Neural progenitor cell (in vitro differentiated cells): ENCODE results near the gene FBXL22. TPM values are rescaled to one million over a fixed set of nuclear protein-coding genes. Genes with fewer than 3 reads are reported as not detected.

Source experiments
- DNase-seq: peaks from one replicate; pipeline ENCODE4 v3.0.0-alpha.2; 2016; ENCODE audit warnings: low spot score
- H2AFZ ChIP-seq: fragments of 200-600 bp; sonication (generic); replicated peaks from 2 replicates; pipeline ENCODE4 v1.6.1; 2016; ENCODE audit warnings: antibody characterized with exemption
- H3F3A ChIP-seq: fragments of 200-600 bp; sonication (generic); 2 replicates; pipeline ENCODE4 v1.6.1; 2016; ENCODE audit warnings: antibody characterized with exemption, low read depth
- H3K27ac ChIP-seq: fragments of 200-600 bp; sonication (generic); 2 replicates; pipeline ENCODE4 v1.5.1; 2016; ENCODE audit warnings: mild to moderate bottlenecking
- H3K27me3 ChIP-seq: fragments of 200-600 bp; sonication (generic); 2 replicates; pipeline ENCODE4 v1.6.1; 2016; ENCODE audit warnings: mild to moderate bottlenecking, moderate library complexity
- H3K36me3 ChIP-seq: fragments of 200-600 bp; sonication (generic); 2 replicates; pipeline ENCODE4 v1.5.1; 2016
- H3K4me1 ChIP-seq: fragments of 200-600 bp; sonication (generic); 2 replicates; pipeline ENCODE4 v1.6.1; 2016; ENCODE audit warnings: mixed run types
- H3K4me2 ChIP-seq: fragments of 200-600 bp; sonication (generic); 2 replicates; pipeline ENCODE4 v1.6.1; 2016
- H3K4me3 ChIP-seq: fragments of 200-600 bp; sonication (generic); 2 replicates; pipeline ENCODE4 v1.5.1; 2016
- H3K79me2 ChIP-seq: fragments of 200-600 bp; sonication (generic); 2 replicates; pipeline ENCODE4 v1.6.1; 2016; ENCODE audit warnings: low read depth
- H3K9ac ChIP-seq: fragments of 200-600 bp; sonication (generic); 2 replicates; pipeline ENCODE4 v1.6.1; 2016
- H3K9me3 ChIP-seq: fragments of 200-600 bp; sonication (generic); 2 replicates; pipeline ENCODE4 v1.5.1; 2016; ENCODE audit warnings: low read depth
- H4K20me1 ChIP-seq: fragments of 200-600 bp; sonication (generic); 2 replicates; pipeline ENCODE4 v1.6.1; 2016; ENCODE audit warnings: low read depth
- H3K27ac Mint-ChIP-seq: 3 replicates; pipeline ENCODE4 v1.8.0; 2021; ENCODE audit warnings: mixed read lengths
- H3K27me3 Mint-ChIP-seq: 2 replicates; pipeline ENCODE4 v1.8.0; 2022; ENCODE audit warnings: low read depth, mild to moderate bottlenecking, inconsistent platforms, moderate library complexity, mixed read lengths; ENCODE audit not compliant: insufficient read depth
- H3K36me3 Mint-ChIP-seq: 3 replicates; pipeline ENCODE4 v1.8.0; 2021; ENCODE audit warnings: mixed read lengths
- H3K4me1 Mint-ChIP-seq: 3 replicates; pipeline ENCODE4 v1.8.0; 2021; ENCODE audit warnings: mixed read lengths
- H3K4me3 Mint-ChIP-seq: 3 replicates; pipeline ENCODE4 v1.8.0; 2021; ENCODE audit warnings: mild to moderate bottlenecking, moderate library complexity, mixed read lengths
- H3K9me3 Mint-ChIP-seq: 3 replicates; pipeline ENCODE4 v1.8.0; 2020; ENCODE audit warnings: mixed read lengths
- EZH2 ChIP-seq: fragments of 200-600 bp; sonication (generic); IDR thresholded peaks from 2 replicates; pipeline ENCODE4 v1.6.1; 2017; ENCODE audit warnings: antibody characterized with exemption, mild to moderate bottlenecking, moderate library complexity
- EZH2phosphoT487 ChIP-seq: fragments of 200-600 bp; sonication (generic); IDR thresholded peaks from 2 replicates; pipeline ENCODE4 v1.6.1; 2017; ENCODE audit warnings: antibody characterized with exemption
- total RNA-seq: library from RNA; depleted of rRNA; stranded (reverse); fragments of >200 nt; gene quantifications from 2 replicates; pipeline ENCODE4 v1.2.3, GENCODE V29; 2015; ENCODE audit warnings: low replicate concordance
- TF ChIP-seq, protein P1 (sequence below): fragments of 200-600 bp; sonication (generic); IDR thresholded peaks from 2 replicates; pipeline ENCODE4 v1.5.1; 2017; ENCODE audit warnings: antibody characterized with exemption, mild to moderate bottlenecking

FBXL22 gene
- total RNA-seq, 1 donor from 2014 or later = 0.71 TPM

DNA sequence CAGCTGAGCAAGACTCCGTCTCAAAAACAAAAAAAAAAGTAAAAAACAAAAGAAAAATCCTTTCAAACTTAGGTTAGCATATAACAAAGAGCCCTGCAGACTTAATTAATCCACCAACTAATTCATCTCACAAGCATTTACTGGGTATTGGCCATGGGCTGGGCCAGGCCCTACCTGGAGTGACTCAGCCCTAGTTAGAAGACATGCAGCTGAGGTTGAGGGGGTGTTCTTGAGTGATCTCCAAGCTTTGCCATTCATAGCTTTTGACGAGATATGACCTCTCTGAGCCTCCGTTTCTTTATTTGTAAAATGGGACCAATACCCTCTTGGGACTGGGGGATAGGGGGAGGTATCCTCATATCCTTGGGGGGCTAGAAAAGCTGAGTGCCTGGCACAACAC lies 7.8 kb downstream of the FBXL22 start:
- no peak for DNase-seq
- H3K79me2 ChIP-seq = no peaks in the 10 kb centered on the region
- no peak overlapping the region for H3K27ac ChIP-seq
- Mint-ChIP-seq H3K4me3 (no peak overlapping the region), H3K27ac (no peak overlapping the region), H3K9me3 (no peaks in the 10 kb centered on the region), H3K27me3 (peaks cover 10% of the 10 kb centered on the region), H3K4me1 (peaks cover 29% of the 10 kb centered on the region), H3K36me3 (peaks cover 6% of the 10 kb centered on the region)
- peaks cover 27% of the 10 kb centered on the region for H3F3A ChIP-seq
- H2AFZ ChIP-seq = no peak overlapping the region
- H3K4me2 ChIP-seq = no peak overlapping the region
- H4K20me1 ChIP-seq = no peaks in the 10 kb centered on the region
- no peak overlapping the region for H3K4me3 ChIP-seq
- peaks cover 28% of the 10 kb centered on the region for H3K4me1 ChIP-seq
- no peaks in the 10 kb centered on the region for H3K36me3 ChIP-seq
- H3K9ac ChIP-seq = no peak overlapping the region
- H3K27me3 ChIP-seq = peaks cover 27% of the 10 kb centered on the region
- no peak for TF ChIP-seq EZH2
- TF ChIP-seq EZH2phosphoT487 = no peak
- TF ChIP-seq, protein P1, sequence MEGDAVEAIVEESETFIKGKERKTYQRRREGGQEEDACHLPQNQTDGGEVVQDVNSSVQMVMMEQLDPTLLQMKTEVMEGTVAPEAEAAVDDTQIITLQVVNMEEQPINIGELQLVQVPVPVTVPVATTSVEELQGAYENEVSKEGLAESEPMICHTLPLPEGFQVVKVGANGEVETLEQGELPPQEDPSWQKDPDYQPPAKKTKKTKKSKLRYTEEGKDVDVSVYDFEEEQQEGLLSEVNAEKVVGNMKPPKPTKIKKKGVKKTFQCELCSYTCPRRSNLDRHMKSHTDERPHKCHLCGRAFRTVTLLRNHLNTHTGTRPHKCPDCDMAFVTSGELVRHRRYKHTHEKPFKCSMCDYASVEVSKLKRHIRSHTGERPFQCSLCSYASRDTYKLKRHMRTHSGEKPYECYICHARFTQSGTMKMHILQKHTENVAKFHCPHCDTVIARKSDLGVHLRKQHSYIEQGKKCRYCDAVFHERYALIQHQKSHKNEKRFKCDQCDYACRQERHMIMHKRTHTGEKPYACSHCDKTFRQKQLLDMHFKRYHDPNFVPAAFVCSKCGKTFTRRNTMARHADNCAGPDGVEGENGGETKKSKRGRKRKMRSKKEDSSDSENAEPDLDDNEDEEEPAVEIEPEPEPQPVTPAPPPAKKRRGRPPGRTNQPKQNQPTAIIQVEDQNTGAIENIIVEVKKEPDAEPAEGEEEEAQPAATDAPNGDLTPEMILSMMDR = no peak
- H3K9me3 ChIP-seq = no peaks in the 10 kb centered on the region

DNA sequence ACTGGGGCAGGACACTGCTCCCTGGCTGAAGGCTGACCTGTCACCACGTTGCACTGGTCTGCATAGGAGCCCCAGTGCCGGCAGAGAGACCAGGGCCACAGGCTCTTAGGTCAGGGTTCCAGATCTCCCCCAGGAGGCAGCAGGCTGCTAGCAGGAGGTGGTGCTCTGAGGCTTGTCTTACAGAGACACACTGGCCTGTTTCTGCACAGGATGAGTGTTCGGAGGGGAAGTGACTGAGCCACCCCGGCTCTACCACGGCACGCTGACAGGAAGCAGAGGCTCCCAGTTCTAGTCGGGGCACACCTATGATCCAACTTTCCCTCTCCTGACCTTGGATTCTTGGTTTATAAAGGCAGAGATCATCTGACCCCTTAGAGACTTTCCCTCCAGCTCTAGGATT lies 8.6 kb downstream of the FBXL22 start:
- H2AFZ ChIP-seq = no peak overlapping the region
- peaks cover 35% of the 10 kb centered on the region for H3K4me1 Mint-ChIP-seq
- TF ChIP-seq EZH2 (no peak), EZH2phosphoT487 (no peak)
- TF ChIP-seq, protein P1 = no peak
- H3K9ac ChIP-seq = no peak overlapping the region
- no peaks in the 10 kb centered on the region for H3K9me3 ChIP-seq
- no peak overlapping the region for H3K27ac ChIP-seq
- no peak overlapping the region for H3K4me2 ChIP-seq
- H3K9me3 Mint-ChIP-seq = no peaks in the 10 kb centered on the region
- H3K27me3 Mint-ChIP-seq = peaks cover 10% of the 10 kb centered on the region
- no peaks in the 10 kb centered on the region for H3K36me3 ChIP-seq
- H3K4me3 ChIP-seq = no peak overlapping the region
- H3K27ac Mint-ChIP-seq = no peak overlapping the region
- DNase-seq = no peak
- H3K27me3 ChIP-seq = peaks cover 27% of the 10 kb centered on the region
- peaks cover 6% of the 10 kb centered on the region for H3K36me3 Mint-ChIP-seq
- no peaks in the 10 kb centered on the region for H3K79me2 ChIP-seq
- H3K4me1 ChIP-seq = peaks cover 31% of the 10 kb centered on the region
- peaks cover 28% of the 10 kb centered on the region for H3F3A ChIP-seq
- H4K20me1 ChIP-seq = no peaks in the 10 kb centered on the region
- H3K4me3 Mint-ChIP-seq = no peak overlapping the region

DNA sequence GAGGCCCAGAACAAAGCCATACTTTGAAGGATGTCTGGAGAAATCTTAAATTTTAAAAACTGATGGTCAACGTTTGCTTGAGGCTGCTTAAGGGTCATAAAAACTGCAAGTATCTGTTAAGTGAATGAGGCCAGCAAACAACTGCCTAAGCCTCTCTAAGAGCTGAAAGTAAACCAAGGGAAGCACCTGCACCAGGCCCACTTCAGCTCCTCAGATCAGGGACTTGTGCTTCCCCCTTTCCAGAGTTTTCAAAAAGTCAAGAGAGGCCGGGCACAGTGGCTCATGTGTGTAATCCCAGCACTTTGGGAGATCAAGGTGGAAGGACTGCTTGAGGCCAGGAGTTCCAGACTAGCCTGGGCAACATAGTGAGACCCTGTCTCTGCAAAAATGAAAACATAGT lies 9.1 kb downstream of the FBXL22 start:
- Histone ChIP-seq H3K27me3 (peaks cover 24% of the 10 kb centered on the region), H3K4me1 (peaks cover 36% of the 10 kb centered on the region), H3K27ac (no peak overlapping the region), H3K36me3 (no peaks in the 10 kb centered on the region), H3K79me2 (no peaks in the 10 kb centered on the region), H4K20me1 (peaks cover 3% of the 10 kb centered on the region), H3F3A (peaks cover 29% of the 10 kb centered on the region), H3K4me3 (no peak overlapping the region), H3K9ac (no peak overlapping the region), H2AFZ (no peak overlapping the region), H3K9me3 (no peaks in the 10 kb centered on the region), H3K4me2 (no peak overlapping the region)
- no peak for DNase-seq
- peaks cover 8% of the 10 kb centered on the region for H3K27me3 Mint-ChIP-seq
- peaks cover 6% of the 10 kb centered on the region for H3K36me3 Mint-ChIP-seq
- peaks cover 40% of the 10 kb centered on the region for H3K4me1 Mint-ChIP-seq
- TF ChIP-seq, protein P1 = no peak
- TF ChIP-seq EZH2phosphoT487 (no peak), EZH2 (no peak)
- no peaks in the 10 kb centered on the region for H3K9me3 Mint-ChIP-seq
- no peak overlapping the region for H3K4me3 Mint-ChIP-seq
- no peak overlapping the region for H3K27ac Mint-ChIP-seq
